Measurements from ENCODE around the gene FUT3.

FUT3 gene

GRCh38 chr19:5822181-5822844 is 28.9 kb downstream of the FUT3 start:
- DNase-seq: no peak

- no peak for DNase-seq
Measured at GRCh38 chr19:5821521-5822180, 29.6 kb downstream of the FUT3 start.

- no peak for DNase-seq
Measured at GRCh38 chr19:5820785-5821184, 30.5 kb downstream of the FUT3 start.

GRCh38 chr19:5818594-5818993 is 32.7 kb downstream of the FUT3 start:
- no peak for DNase-seq

GRCh38 chr19:5817218-5817617 is 34.0 kb downstream of the FUT3 start:
- no peak for DNase-seq

GRCh38 chr19:5814852-5815246 is 36.4 kb downstream of the FUT3 start:
- no peak for DNase-seq

- no peak for DNase-seq
Measured at GRCh38 chr19:5814123-5814851, 37.0 kb downstream of the FUT3 start.

GRCh38 chr19:5811117-5811516 is 40.1 kb downstream of the FUT3 start:
- DNase-seq: no peak

- DNase-seq: no peak
Measured at GRCh38 chr19:5809469-5809868, 41.8 kb downstream of the FUT3 start.

- no peak for DNase-seq
Measured at GRCh38 chr19:5809053-5809452, 42.2 kb downstream of the FUT3 start.

- no peak for DNase-seq
Measured at GRCh38 chr19:5808120-5808816, 43.0 kb downstream of the FUT3 start.

- no peak for DNase-seq
Measured at GRCh38 chr19:5806905-5807304, 44.3 kb downstream of the FUT3 start.

GRCh38 chr19:5806133-5806489 is 45.1 kb downstream of the FUT3 start:
- DNase-seq: no peak

- DNase-seq: peak; percentile 65
Measured at GRCh38 chr19:5805462-5806132, 45.7 kb downstream of the FUT3 start.

GRCh38 chr19:5804516-5805461 is 46.5 kb downstream of the FUT3 start, which contains the start of gene NRTN:
Gene NRTN, plus strand, starts transcription at chr19:5805067. Its CDS starts 19,099 bp downstream, at chr19:5824166.
- DNase-seq: peak; percentile 51

GRCh38 chr19:5803752-5804515 is 47.3 kb downstream of the FUT3 start:
- DNase-seq: peak; percentile 93

GRCh38 chr19:5803441-5803751 is 47.9 kb downstream of the FUT3 start:
- no peak for DNase-seq

GRCh38 chr19:5801796-5802619 is 49.2 kb downstream of the FUT3 start:
- DNase-seq: no peak

- DNase-seq: no peak
Measured at GRCh38 chr19:5800361-5801270, 50.6 kb downstream of the FUT3 start.

Data from CD4-positive, alpha-beta T cell treated with Interleukin-17A for 1 hour (primary cell).